Heart left ventricle (tissue), 16 donors: ENCODE data around the gene TREM1. TPM values are rescaled to one million over a fixed set of nuclear protein-coding genes. Genes with fewer than 3 reads are reported as not detected.
"Not testable (repeated sequence)": the region's sequence is repeated elsewhere in the genome, so short reads cannot be mapped to it uniquely, and the experiment has no call there.

Experiments
- ATAC-seq, 4 donors: fragments of 200-7000 bp; cut with Tn5 transposase; one replicate each; pipeline ENCODE4 v1.9.1; 2020 to 2022; ENCODE audit warnings: moderate library complexity in 4 of 4, mild to moderate bottlenecking in 3 of 4, moderate number of reproducible peaks in 1 of 4
- DNase-seq, 5 donors: peaks; one replicate each; pipeline ENCODE4 v3.0.0-alpha.2; 2020
- H3K27ac ChIP-seq, 12 donors: fragments of 200-600 bp; sonication (generic) in 4 of 12; one replicate each; pipeline versions ENCODE4 v1.5.0 to v1.8.0; 2016 to 2022; ENCODE audit warnings: mild to moderate bottlenecking in 2 of 12
- H3K27me3 ChIP-seq, 9 donors: fragments of 200-600 bp; sonication (generic) in 2 of 9; one replicate each; pipeline versions ENCODE4 v1.5.1 to v1.8.0; 2016 to 2022; ENCODE audit warnings: mild to moderate bottlenecking in 3 of 9
- H3K36me3 ChIP-seq, 9 donors: fragments of 200-600 bp; sonication (generic) in 2 of 9; one replicate each; pipeline versions ENCODE4 v1.5.0 to v1.8.0; 2018 to 2022; ENCODE audit warnings: mild to moderate bottlenecking in 2 of 9
- H3K4me1 ChIP-seq, 12 donors: fragments of 200-600 bp; sonication (generic) in 4 of 12; one replicate each; pipeline versions ENCODE4 v1.5.0 to v1.8.0; 2016 to 2022; ENCODE audit warnings: mild to moderate bottlenecking in 3 of 12
- H3K4me3 ChIP-seq, 12 donors: fragments of 200-600 bp; sonication (generic) in 4 of 12; one replicate each; pipeline versions ENCODE4 v1.5.0 to v1.8.0; 2017 to 2022; ENCODE audit warnings: mild to moderate bottlenecking in 9 of 12, moderate library complexity in 4 of 12
- H3K9me3 ChIP-seq, 12 donors: fragments of 200-600 bp; sonication (generic) in 4 of 12; one replicate each; pipeline versions ENCODE4 v1.5.0 to v1.8.0; 2016 to 2022; ENCODE audit warnings: mild to moderate bottlenecking in 1 of 12
- CTCF ChIP-seq, 12 donors: fragments of 200-600 bp; sonication (generic) in 4 of 12; IDR thresholded peaks; one replicate each; pipeline versions ENCODE4 v1.5.0 to v1.8.0; 2018 to 2022; ENCODE audit warnings: antibody characterized with exemption in 12 of 12, mild to moderate bottlenecking in 5 of 12
- POLR2A ChIP-seq, 2 donors: fragments of 450-650 bp; IDR thresholded peaks; one replicate each; pipeline ENCODE4 v1.6.1; 2017; ENCODE audit warnings: antibody characterized with exemption in 2 of 2, mild to moderate bottlenecking in 2 of 2, moderate library complexity in 2 of 2
- WGBS, 4 donors: extraction: QIAGEN DNeasy Blood & Tissue Kit in 2 of 4; methylation state at CpG; one replicate each; pipeline versions ENCODE4 v1.1.5 to v1.1.7; 2013 to 2018; 5-methylcytosine and 5-hydroxymethylcytosine counted together
- intact Hi-C, 10 donors: fragments of 100-400 bp; cut with DNase I; formaldehyde crosslinking; loops; one replicate each; pipeline versions ENCODE4 v1.11.1 to v1.14.2; 2022
- polyA plus RNA-seq, 2 donors: library from polyadenylated mRNA; stranded (reverse); fragments of 200-250 nt; gene quantifications; one replicate each; pipeline ENCODE4 v1.2.3, GENCODE V29; 2013
- total RNA-seq, 9 donors: library from RNA; depleted of rRNA in 2 of 9; stranded (reverse); fragments of >200 nt in 2 of 9; fragmentation: NEBNext Ultra II Directional in 3 of 9; extraction: Animal tissue kit (Norgen Biotek cat#: 25700) in 3 of 9; gene quantifications; one replicate each; pipeline versions ENCODE4 v1.1.0 to v1.2.4, GENCODE V29; 2016 to 2023
- donor health status: ischemic (EF 13 %, LVEDD 7.1; RV severe dilation, severe dysfunction).
- donor health status: healthy with polysubstance abuse.
- donor health status: DM: no; HTN: yes; CAD: no.
- donor health status: DM: no; HTN: no; CAD: no.
- donor health status: ischemic (EF 25% LVEDD 6.9; RV normal size, moderate dysfunction).
- donor health status: ischemic (EF 25% LVEDD 5.7; RV mildly dilated, moderate dysfunction).
- donor health status: healthy.
- donor health status: DM: yes; HTN: yes; CAD: no.
- donor health status: ischemic (EF 35%, LVEDD 5.7; RV mildly dilated, moderate dysfunction).
- donor health status: nonischemic (EF 11% LVEDD 7.7; RV severe dilation, severe dysfunction).
- donor health status: DM: yes; HTN: yes; CAD: no.
- donor health status: PGD.
- donor health status: ischemic (EF 29% LVEDD 5.4; RV normal size, mild dysfunction).
- donor health status: nonischemic (EF 23%, LVEDD 6.1; RV moderate dilation, normal function).

TREM1 gene
- total and polyA plus RNA-seq, 11 donors: 0.19 to 18.4 (median 0.75) TPM

GRCh38 chr6:41255110-41255509 is 31.4 kb downstream of the TREM1 start:
- no peak overlapping the region for H3K4me3 ChIP-seq
- H3K27ac ChIP-seq: no peak overlapping the region
- peaks cover 0 to 17% (median 0%) of the 10 kb centered on the region in 12 donors for H3K9me3 ChIP-seq
- no peaks in the 10 kb centered on the region for H3K36me3 ChIP-seq
- intact Hi-C loops: no loop called here
- no peak for TF ChIP-seq CTCF (IDR thresholded peaks at IDR 0.05)
- TF ChIP-seq POLR2A (IDR thresholded peaks at IDR 0.05): no peak
- DNase-seq: no peak
- ATAC-seq: no peak
- H3K4me1 ChIP-seq: peaks cover 0 to 8% (median 0%) of the 10 kb centered on the region in 12 donors
- H3K27me3 ChIP-seq: peaks cover 0 to 8% (median 0%) of the 10 kb centered on the region in 9 donors

GRCh38 chr6:41252401-41253169 is 33.9 kb downstream of the TREM1 start:
- no peaks in the 10 kb centered on the region for H3K36me3 ChIP-seq
- ATAC-seq: no peak
- intact Hi-C loops: no loop called here

GRCh38 chr6:41247882-41248705 is 38.4 kb downstream of the TREM1 start:
- Histone ChIP-seq H3K4me1 (no peaks in the 10 kb centered on the region), H3K27ac (no peak overlapping the region), H3K36me3 (no peaks in the 10 kb centered on the region), H3K9me3 (no peaks in the 10 kb centered on the region), H3K27me3 (peaks cover 0 to 8% (median 0%) of the 10 kb centered on the region in 9 donors), H3K4me3 (no peak overlapping the region)
- intact Hi-C loops: no loop called here
- DNase-seq (no peak), ATAC-seq (no peak)
- WGBS, 4 donors: 76 to 85% (median 77%) methylated on average over 6 to 7 of the region's 7 CpGs
- TF ChIP-seq CTCF (IDR thresholded peaks at IDR 0.05): no peak
- TF ChIP-seq POLR2A (IDR thresholded peaks at IDR 0.05): no peak

More at GRCh38 chr6:41252401-41253169, 33.9 kb downstream of the TREM1 start:
- no peak overlapping the region for H3K27ac ChIP-seq
- no peak for DNase-seq
- H3K9me3 ChIP-seq: peaks cover 0 to 1% (median 0%) of the 10 kb centered on the region in 12 donors
- peaks cover 0 to 8% (median 0%) of the 10 kb centered on the region in 9 donors for H3K27me3 ChIP-seq
- 54 to 66% (median 58%) methylated on average over 3 of the region's 3 CpGs for WGBS, 4 donors
- no peak overlapping the region for H3K4me3 ChIP-seq
- H3K4me1 ChIP-seq: peaks cover 0 to 8% (median 0%) of the 10 kb centered on the region in 12 donors
- TF ChIP-seq CTCF (IDR thresholded peaks at IDR 0.05) (no peak), POLR2A (IDR thresholded peaks at IDR 0.05) (no peak)

- H3K36me3 ChIP-seq: no peaks in the 10 kb centered on the region
- 63 to 70% (median 66%) methylated on average over 6 to 9 of the region's 9 CpGs for WGBS, 4 donors
- H3K27ac ChIP-seq: no peak overlapping the region
- H3K9me3 ChIP-seq: no peaks in the 10 kb centered on the region
- no peak overlapping the region for H3K4me3 ChIP-seq
- ATAC-seq (no peak), DNase-seq (no peak)
- peaks cover 0 to 12% (median 0%) of the 10 kb centered on the region in 9 donors for H3K27me3 ChIP-seq
- TF ChIP-seq CTCF (IDR thresholded peaks at IDR 0.05) (no peak), POLR2A (IDR thresholded peaks at IDR 0.05) (no peak)
- intact Hi-C loops: no loop called here
- no peaks in the 10 kb centered on the region for H3K4me1 ChIP-seq
Measured at GRCh38 chr6:41247288-41247865, 39.1 kb downstream of the TREM1 start.

GRCh38 chr6:41246529-41246928 is 40.0 kb downstream of the TREM1 start:
- H3K9me3 ChIP-seq, H3K4me3 ChIP-seq, DNase-seq, intact Hi-C loops, ATAC-seq, H3K4me1 ChIP-seq, H3K27ac ChIP-seq, H3K36me3 ChIP-seq: not testable (repeated sequence)
- peaks cover 0 to 13% (median 0%) of the 10 kb centered on the region in 9 donors for H3K27me3 ChIP-seq
- WGBS, 4 donors: 88 to 98% (median 93%) methylated on average over 4 of the region's 4 CpGs
